GM21529 (cell line): ENCODE measurements around the gene SLC6A1.

Experiments
- ATAC-seq: cut with Tn5 transposase; IDR thresholded peaks from one replicate; pipeline ENCODE4 v1.9.1; 2021; ENCODE audit not compliant: unreplicated experiment

The SLC6A1 gene

GRCh38 chr3:10970306-10970960 lies 22.1 kb upstream of the SLC6A1 start:
- ATAC-seq, result no peak

GRCh38 chr3:10972072-10972782 lies 20.3 kb upstream of the SLC6A1 start:
- ATAC-seq, result no peak

- no peak for ATAC-seq
Observed at GRCh38 chr3:10973046-10973595, 19.4 kb upstream of the SLC6A1 start.

GRCh38 chr3:10974131-10974530 lies 18.4 kb upstream of the SLC6A1 start:
- ATAC-seq, result no peak

GRCh38 chr3:10974746-10975375 lies 17.7 kb upstream of the SLC6A1 start:
- no peak for ATAC-seq

GRCh38 chr3:10975695-10976234 lies 16.8 kb upstream of the SLC6A1 start:
- no peak for ATAC-seq

- no peak for ATAC-seq
Observed at GRCh38 chr3:10976770-10977169, 15.8 kb upstream of the SLC6A1 start.

- no peak for ATAC-seq
Observed at GRCh38 chr3:10977892-10978510, 14.5 kb upstream of the SLC6A1 start.

- ATAC-seq, result no peak
Observed at GRCh38 chr3:10978956-10979355, 13.6 kb upstream of the SLC6A1 start.

- ATAC-seq, result no peak
Observed at GRCh38 chr3:10980312-10980711, 12.2 kb upstream of the SLC6A1 start.

GRCh38 chr3:10981031-10981430 lies 11.5 kb upstream of the SLC6A1 start:
- no peak for ATAC-seq

GRCh38 chr3:10981961-10982360 lies 10.6 kb upstream of the SLC6A1 start:
- no peak for ATAC-seq

- ATAC-seq, result no peak
Observed at GRCh38 chr3:10982782-10983181, 9.8 kb upstream of the SLC6A1 start.

- no peak for ATAC-seq
Observed at GRCh38 chr3:10983219-10983916, 9.2 kb upstream of the SLC6A1 start.

GRCh38 chr3:10984371-10984896 lies 8.1 kb upstream of the SLC6A1 start:
- no peak for ATAC-seq

- no peak for ATAC-seq
Observed at GRCh38 chr3:10985181-10985580, 7.4 kb upstream of the SLC6A1 start.

- no peak for ATAC-seq
Observed at GRCh38 chr3:10986592-10986991, 6.0 kb upstream of the SLC6A1 start.

GRCh38 chr3:10988001-10988665 lies 4.4 kb upstream of the SLC6A1 start:
- ATAC-seq, result no peak

- no peak for ATAC-seq
Observed at GRCh38 chr3:10988991-10989484, 3.5 kb upstream of the SLC6A1 start.
